ENCODE data around the gene PKHD1.

Gene PKHD1

GRCh38 chr6:51578994-51579393 lies 508.4 kb downstream of the PKHD1 start:
- no peaks in the 10 kb centered on the region for H3K36me3 Mint-ChIP-seq
- ATAC-seq (no peak), DNase-seq (ENCODE audit: low spot score in 2 of 2) (no peak)
- H3K4me3 Mint-ChIP-seq = no peak overlapping the region
- H3K27ac Mint-ChIP-seq = no peak overlapping the region
- no peaks in the 10 kb centered on the region for H3K4me1 Mint-ChIP-seq
- H3K9me3 Mint-ChIP-seq = peaks cover 16% of the 10 kb centered on the region

GRCh38 chr6:51578362-51578761 lies 509.1 kb downstream of the PKHD1 start:
- Mint-ChIP-seq H3K4me3 (no peak overlapping the region), H3K27ac (no peak overlapping the region), H3K4me1 (no peaks in the 10 kb centered on the region), H3K36me3 (no peaks in the 10 kb centered on the region), H3K9me3 (peaks cover 13% of the 10 kb centered on the region)
- DNase-seq (ENCODE audit: low spot score in 2 of 2) (no peak), ATAC-seq (no peak)

- Mint-ChIP-seq H3K9me3 (peaks cover 4% of the 10 kb centered on the region), H3K4me1 (no peaks in the 10 kb centered on the region), H3K27ac (no peak overlapping the region), H3K4me3 (no peak overlapping the region), H3K36me3 (no peaks in the 10 kb centered on the region)
- DNase-seq (ENCODE audit: low spot score in 2 of 2) (no peak), ATAC-seq (no peak)
Observed at GRCh38 chr6:51574040-51574439, 513.4 kb downstream of the PKHD1 start.

GRCh38 chr6:51571168-51571567 lies 516.2 kb downstream of the PKHD1 start:
- H3K27ac Mint-ChIP-seq = no peak overlapping the region
- ATAC-seq (no peak), DNase-seq (ENCODE audit: low spot score in 2 of 2) (no peak)
- H3K4me3 Mint-ChIP-seq = no peak overlapping the region
- H3K4me1 Mint-ChIP-seq = no peaks in the 10 kb centered on the region
- no peaks in the 10 kb centered on the region for H3K36me3 Mint-ChIP-seq
- peaks cover 4% of the 10 kb centered on the region for H3K9me3 Mint-ChIP-seq

GRCh38 chr6:51570168-51570921 lies 517.1 kb downstream of the PKHD1 start:
- H3K4me3 Mint-ChIP-seq = no peak overlapping the region
- H3K4me1 Mint-ChIP-seq = no peaks in the 10 kb centered on the region
- no peak for DNase-seq (ENCODE audit: low spot score in 2 of 2)
- no peak for ATAC-seq
- H3K9me3 Mint-ChIP-seq = peaks cover 4% of the 10 kb centered on the region
- no peaks in the 10 kb centered on the region for H3K36me3 Mint-ChIP-seq
- H3K27ac Mint-ChIP-seq = no peak overlapping the region

GRCh38 chr6:51569594-51569993 lies 517.8 kb downstream of the PKHD1 start:
- Mint-ChIP-seq H3K4me1 (no peaks in the 10 kb centered on the region), H3K4me3 (no peak overlapping the region), H3K27ac (no peak overlapping the region), H3K9me3 (peaks cover 4% of the 10 kb centered on the region), H3K36me3 (no peaks in the 10 kb centered on the region)
- ATAC-seq (no peak), DNase-seq (ENCODE audit: low spot score in 2 of 2) (no peak)

- no peaks in the 10 kb centered on the region for H3K36me3 Mint-ChIP-seq
- H3K9me3 Mint-ChIP-seq = peaks cover 4% of the 10 kb centered on the region
- no peak overlapping the region for H3K4me3 Mint-ChIP-seq
- ATAC-seq (no peak), DNase-seq (ENCODE audit: low spot score in 2 of 2) (no peak)
- no peak overlapping the region for H3K27ac Mint-ChIP-seq
- H3K4me1 Mint-ChIP-seq = no peaks in the 10 kb centered on the region
Observed at GRCh38 chr6:51568771-51569170, 518.6 kb downstream of the PKHD1 start.

- Mint-ChIP-seq H3K9me3 (peaks cover 6% of the 10 kb centered on the region), H3K4me1 (no peaks in the 10 kb centered on the region), H3K27ac (no peak overlapping the region), H3K4me3 (no peak overlapping the region), H3K36me3 (no peaks in the 10 kb centered on the region)
- DNase-seq (ENCODE audit: low spot score in 2 of 2) (no peak), ATAC-seq (no peak)
Observed at GRCh38 chr6:51565472-51565871, 521.9 kb downstream of the PKHD1 start.
